LoVo (cell line): ENCODE measurements around the gene INSL3.

Source experiments
- DNase-seq: peaks from one replicate; pipeline ENCODE4 v3.0.0-alpha.2; 2016; ENCODE audit warnings: low spot score

Gene INSL3

DNA sequence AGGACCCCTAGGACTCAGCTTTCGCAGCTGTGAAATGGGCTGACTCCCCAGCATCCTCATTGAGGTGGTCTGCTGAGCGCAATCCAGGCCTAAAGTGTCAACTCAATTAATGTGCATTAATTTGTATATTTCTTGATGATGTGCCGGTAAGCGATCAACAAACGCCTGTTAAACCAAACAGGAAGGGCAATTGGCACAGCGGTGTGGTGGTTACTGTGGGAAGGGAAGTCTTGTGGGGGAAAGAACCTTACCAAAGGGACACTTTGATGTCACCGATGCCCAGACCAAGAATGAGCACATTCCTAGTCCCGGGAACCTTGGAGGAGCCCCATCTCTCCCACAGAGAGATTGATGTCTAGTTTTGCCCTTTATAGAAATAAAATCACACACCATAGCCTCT lies 24.8 kb upstream of the INSL3 start:
- DNase-seq: no peak

DNA sequence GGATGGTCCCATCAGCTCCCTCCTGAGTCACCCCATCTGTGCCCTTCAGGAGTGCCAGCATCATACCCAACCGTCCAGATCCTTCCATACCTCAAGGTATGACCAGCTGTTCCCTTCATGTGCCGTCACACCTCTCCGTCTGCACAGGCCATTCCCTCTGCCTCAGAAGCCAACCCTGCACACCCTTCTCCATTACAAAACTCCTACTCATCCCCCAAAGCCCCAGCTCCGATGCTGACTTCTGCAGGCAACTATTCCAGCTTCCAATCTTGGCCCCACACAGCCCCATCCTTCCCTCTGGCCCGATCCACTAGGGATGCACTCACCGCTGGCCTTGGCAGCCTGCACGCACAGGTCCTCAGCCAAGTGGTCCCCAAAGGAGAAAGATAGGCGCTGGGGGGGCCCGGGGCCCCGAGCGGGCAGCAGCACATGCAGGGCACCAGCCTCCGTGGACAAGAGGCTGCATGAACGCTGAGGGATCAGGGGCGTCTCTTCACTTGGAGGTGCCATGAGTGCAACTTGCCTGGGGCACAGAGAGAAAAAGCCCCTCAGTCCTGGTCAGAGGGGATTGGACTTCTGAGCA lies 22.7 kb upstream of the INSL3 start:
- no peak for DNase-seq

DNA sequence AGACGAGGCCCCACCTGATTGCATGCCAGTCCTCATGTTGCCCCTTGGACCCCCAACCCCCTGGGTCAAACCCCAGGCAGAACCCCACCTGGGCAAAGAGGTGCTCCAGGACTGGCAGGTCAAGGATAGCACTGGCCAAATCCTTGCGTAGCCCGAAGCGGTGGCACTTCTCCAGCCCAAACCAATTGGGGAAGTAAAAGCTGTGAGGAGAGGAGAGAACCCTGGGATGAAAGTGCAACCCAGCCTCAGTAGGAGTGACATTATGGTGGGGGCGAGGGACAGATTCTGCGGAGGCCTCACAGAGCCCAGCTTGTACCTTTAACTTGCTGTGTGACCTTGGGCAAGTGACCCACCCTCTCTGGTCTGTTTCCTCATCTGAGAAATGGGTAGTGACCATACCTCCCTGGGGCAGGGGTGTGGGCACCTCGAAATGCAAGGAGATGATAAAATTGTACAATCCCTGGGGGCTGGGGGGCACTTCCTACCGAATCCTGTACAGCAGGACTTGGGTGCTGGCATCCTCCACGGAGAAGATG lies 22.0 kb upstream of the INSL3 start:
- no peak for DNase-seq

DNA sequence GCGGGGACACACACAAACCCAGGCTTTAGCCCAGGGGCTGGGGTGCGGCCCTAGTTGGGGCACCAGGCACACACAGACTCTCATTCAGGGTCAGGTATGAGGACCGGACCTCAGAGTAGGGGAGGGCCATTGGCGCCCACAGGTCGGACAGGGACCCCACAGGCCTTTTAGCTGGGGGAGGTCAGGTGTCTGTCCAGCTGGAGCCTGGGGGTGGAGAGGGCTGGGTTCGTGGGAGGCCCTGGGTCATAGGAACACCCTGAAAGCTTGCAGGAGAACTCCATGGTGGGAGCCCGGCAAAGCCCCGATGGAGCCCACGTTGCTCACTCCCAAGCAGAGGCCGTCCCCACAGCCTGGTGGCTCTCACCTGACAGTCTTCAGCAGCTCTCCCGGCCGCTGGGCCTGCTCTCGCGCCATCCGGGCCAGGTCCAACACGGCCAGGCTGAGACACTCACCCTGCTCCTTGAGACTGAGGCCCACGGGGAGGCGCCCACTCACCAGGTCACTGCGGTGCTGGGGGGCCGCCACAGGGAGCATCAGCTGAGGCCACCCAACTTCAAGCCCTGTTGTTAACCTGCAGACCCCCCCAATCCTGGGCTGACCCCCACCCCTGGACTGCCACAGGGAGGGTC lies 21.5 kb upstream of the INSL3 start:
- DNase-seq: no peak

DNA sequence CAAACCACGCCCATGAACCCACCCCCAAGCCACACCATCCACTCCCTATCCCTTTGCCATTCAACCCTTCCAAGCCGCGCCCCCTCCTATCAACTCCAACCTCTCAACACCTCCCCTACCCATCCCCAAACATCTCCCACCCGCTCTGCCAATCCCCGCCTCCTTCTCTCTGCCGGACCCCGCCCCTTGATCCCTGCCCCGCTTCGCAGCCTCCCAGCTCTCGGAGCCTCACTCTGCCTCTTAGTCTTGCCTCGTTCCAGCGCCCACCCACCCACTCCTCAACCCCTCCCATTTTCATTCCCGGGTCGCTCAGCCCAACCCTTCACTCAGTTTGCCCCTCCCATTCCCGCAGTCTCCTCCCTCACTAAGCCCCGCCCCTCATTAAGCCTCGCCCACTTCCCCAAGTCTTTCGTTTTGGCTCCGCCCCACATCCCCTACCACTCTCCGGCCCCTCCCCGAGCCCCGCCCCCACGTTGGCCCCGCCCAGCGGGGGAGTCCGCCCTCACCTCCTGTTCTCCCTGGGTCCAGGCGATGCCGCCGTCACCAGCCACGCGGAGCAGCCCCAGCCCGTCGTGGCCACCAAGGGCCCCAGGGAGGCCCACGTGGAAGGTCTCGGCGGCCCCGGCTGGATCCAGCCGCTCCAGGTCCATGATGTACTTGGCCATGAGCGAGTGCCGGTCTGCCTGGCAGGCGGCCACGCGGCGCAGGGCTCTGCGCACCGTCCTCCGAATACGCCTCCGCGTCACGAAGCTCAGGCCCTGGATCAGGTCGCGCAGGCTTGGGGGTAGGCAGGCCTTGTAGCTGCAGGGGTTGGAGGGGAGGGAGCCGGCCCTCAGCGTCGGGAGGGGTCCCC lies 20.7 kb upstream of the INSL3 start:
- peak; percentile 91 for DNase-seq

DNA sequence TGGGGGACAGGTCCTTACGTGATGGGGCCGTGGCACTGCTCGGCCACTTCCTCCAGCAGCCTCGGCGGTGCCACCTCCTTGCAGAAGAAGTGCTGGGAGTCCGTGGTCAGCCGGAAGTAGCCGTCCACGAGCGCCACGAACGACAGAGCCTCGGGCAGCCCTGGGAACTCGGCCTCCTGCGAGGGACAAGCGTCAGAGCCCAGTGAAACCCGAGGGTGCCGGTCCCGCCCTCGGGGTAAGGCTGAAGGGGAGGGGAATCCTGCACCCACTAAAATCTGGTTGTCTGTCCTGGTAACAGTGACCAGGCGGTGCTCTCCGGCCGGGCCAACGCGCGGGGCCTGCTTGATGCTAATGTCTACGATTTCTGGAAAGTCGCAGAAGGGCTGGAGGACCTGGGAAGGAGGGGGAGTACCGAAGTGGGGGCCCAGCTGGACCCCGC lies 20.1 kb upstream of the INSL3 start:
- DNase-seq: no peak

DNA sequence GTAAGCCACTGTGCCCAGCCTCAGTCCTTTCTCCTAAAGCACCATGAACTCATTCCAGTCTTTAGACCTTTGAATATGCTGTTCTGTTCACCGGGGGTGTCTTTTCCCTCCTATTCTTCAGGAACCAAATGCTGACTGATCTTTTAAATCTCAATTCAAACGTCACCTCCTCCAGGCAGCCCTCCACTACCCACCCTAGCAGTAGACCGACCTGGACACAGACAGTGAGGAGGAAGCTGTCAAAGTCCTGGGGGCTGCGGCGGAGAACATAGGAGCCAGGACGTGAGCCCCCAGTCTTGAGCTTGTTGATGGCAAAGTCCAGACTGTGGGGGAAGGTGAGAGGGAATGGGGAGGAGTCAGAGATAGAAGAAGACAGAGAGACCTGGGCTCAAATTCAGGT lies 18.7 kb upstream of the INSL3 start:
- DNase-seq: no peak

DNA sequence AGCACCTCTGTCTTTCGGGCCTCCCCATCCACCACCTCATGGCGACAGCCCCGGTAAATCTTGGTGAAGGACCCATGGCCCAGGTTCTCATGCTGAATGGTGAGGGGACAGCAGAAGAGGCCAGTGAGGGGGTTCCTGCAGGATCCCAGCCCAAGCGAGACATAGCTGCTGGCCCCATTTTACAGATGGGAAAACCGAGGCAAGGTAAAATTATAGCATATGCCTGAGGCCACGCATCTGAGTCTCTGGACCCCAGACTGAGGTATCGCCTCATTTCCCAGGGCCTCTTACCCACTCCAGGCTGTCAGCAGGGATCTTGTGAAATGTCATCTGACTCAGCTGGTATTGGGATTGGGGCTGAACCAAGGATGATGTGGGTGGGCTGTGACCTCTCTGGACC lies 16.7 kb upstream of the INSL3 start:
- DNase-seq: no peak

DNA sequence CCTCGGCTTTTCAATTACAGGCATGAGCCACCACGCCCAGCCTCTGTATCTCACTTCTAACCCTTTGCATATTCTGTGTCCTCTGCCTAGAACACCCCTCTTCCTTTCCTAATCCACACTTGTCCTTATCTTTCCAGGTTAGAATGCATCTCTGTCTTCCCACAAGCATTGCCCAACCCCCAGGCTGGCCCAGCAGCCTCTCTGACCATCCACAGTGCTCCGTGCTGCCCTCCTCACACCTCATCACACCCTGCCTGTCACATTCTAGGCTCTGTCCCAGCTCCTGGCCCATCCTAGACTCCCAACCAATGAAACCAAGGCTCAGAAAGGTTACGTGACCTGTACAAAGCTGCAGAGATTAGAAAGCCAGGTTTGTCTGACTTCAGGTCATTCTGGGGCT lies 15.2 kb upstream of the INSL3 start:
- no peak for DNase-seq

DNA sequence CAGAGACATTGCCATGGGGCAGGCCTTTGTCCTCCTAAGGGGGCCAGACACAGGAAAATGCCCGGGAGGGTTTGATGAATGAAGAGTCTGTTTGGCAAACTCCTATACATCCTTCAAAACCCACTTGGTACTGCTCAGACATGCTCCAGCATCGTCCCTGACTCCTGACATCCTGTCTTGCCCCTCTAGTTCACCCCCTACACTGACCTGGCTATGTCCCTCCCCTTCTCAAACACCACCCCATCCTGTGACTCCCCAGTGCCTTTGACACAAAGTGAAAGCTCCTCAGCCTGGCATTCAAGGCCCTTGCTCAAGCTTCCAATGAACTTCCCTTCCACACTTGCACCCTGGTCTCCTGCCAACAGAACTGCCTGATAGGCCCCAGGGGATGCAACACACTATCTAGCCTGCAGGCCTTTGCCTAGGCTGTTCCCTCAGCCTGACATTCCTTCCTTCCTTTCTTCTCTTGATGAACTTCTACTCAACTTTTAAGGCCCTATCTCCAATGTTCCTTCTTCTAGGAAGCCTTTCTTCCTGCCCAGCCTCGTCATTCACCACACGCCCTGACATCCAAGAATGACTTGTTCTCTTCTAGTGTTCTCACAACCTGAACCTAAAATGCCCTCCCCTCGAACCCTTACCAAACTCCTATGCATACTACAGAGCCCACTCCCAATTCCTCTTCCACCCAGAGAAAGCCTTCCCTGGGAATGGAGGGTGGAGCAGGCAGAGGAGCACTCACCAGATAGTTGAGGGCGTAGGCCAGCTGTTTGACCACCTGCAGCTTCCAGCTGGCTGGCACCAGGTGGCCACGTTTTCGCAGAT lies 14.1 kb upstream of the INSL3 start:
- no peak for DNase-seq

DNA sequence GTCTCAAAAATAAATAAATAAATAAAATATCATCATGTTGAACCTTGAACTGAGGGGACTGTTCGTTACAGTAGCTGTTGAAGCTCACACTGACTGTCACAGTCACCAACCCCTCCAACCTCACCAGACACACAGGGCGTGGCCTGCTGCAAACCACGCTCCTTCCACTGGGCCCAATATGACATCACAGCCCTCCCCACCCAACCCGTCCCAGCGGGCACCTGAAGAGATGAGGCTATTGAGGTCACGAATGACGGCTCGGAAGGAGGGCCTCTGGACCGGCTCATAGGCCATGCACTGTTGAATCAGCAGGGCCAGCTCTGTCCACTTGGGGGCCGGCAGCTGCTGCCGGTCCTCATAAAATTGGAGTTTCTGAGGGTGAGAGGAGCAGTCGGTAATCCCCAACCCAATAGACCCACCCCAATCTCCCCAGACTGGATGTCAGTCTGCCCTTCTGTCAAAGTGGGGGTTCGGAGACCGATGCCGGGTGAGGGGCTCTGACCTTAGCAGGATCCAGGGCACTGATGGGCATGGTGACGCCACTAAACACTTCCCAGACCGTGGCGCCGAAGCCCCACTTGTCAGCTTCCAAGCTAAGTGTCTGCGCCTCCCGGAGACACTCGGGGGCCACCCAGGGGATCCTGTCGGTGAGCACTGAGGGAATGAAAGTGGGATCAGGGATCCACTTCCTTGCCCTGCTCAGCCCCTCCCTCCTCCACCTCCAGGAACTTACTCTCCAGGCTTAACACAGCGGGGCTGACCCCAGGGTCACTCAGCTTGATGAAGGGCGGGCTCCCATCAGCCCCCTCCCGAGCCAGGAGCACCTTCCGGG lies 13.2 kb upstream of the INSL3 start:
- DNase-seq: no peak

DNA sequence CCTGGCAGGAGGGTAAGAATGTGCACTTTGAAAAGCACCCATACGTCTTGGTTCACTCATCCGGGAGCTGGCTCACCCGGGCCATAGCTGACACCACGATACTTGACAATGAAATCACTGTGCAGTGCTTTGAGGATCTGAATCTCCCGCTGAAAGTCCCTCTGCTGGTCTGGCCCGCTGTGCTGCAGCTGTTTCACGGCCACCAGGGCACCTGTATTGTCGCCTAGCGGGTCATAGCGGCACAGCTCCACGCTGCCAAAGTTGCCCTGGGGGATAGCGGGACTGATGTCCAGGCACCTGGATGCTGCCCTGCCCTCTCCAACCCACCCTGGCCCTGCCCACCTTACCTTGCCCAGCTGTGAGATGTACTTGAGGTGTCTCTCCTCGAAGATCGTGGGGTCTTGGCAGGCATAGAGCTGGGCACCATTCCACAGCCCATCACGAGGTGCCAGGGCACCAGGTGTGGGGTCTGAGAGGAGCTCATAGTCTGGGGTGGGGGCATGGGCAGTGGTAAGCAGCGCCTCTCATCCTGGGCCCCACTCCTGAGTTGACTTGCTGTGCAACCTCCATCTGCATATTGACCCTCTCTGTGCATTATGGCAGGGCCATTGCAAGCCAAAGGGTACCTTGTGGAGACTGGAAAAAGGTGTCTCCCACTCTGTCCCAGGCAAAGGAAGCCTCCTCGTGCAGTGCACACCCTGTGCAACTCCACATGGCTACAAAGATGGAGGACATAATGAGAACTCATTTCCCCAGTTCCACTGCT lies 11.3 kb upstream of the INSL3 start:
- no peak for DNase-seq

DNA sequence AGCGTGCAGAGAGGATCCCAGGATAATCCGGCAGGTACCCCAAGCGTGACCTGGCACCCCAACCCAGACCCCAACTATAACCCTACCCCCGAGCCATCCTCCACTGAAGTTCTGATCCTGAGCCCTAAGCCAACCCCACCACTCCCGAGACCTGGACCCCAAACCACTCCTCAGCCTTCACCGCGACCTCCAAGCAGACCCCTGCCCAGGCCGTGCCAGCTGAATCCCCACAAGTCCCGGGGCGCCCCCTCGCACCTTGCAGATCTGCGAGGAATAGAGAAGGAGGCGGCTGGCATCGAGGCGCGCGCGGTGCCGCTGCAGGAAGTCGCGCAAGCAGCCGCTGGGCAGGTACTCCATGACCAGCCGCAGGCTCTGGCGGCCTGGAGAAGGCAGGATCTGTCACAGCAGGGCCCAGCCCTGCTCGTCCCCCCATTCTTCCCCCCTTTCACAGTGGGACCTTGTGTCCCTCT lies 10.1 kb upstream of the INSL3 start:
- DNase-seq: no peak

DNA sequence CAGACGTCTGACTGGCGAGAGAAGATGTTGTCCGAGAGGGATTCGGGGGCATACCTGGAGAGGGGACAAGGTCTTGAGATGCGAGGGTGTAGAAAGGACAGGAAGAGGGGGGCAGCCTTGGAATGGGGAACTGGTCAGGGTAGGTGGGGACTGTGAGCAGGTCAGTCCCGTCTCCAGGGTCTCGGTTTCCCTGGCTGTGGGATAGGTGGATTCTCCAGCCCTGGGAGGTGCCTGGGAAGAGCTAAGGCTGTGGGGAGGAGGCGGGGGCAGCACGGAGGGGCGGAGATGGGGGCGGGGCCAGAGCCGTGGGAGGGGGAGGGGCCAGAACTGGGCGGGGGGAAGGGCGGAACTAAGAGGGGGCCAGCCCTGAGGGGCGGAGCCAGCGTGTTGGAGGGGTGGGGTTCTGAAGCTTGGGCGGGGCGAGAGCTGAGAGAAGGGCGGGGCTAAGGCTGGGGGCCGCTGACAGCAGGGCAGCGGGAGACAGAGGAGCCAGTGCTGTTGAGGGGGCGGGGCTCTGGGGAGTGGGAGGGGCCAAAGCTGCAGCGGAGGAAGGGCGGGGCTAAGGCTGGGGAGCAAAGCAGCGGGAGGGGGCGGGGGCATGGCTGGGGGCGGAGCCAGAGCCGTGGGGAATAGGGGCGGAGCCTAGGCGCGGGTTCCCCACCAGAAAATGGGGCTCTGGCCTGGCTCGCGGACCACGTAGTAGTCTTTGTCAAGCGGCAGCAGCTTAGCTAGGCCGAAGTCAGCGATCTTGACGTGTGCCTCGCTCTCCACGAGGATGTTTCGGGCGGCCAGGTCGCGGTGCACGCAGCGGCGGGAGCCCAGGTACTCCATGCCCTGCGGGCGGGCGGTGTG lies 9.5 kb upstream of the INSL3 start:
- DNase-seq: peak; percentile 95

DNA sequence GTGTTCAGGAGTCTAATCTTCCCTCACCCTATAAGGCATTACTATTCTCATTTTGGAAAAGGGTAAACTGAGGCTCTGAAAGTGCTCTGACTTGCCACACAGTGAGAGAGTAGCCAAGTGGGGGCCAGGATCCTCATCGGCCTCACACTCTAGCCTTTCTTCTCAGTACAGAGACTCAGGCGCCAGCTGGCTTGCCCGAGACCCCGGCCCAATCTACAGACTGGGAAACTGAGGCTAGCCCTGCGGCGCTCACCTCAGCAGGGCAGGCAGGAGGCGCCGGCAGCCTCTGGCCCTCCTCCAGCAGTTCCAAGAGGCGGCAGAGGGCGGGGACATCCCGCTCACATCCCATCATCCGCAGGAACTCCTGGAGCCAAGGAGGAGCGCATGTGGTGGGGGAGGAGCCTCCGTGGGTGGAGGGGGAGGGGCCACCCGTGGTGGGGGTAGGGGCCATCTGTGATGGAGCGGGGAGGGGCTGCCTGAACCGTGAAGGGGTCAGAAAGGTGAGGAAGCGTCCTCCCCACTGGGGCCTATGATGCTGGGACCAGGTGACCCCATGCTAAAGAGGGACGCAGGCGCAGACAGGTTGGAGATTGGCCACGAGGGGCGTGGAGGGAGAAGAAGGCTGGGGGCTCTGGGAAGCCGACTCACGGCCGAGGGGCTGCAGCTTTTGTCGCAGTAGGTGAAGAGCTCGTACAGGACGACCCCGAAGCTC lies 8.7 kb upstream of the INSL3 start:
- DNase-seq: peak; percentile 79

DNA sequence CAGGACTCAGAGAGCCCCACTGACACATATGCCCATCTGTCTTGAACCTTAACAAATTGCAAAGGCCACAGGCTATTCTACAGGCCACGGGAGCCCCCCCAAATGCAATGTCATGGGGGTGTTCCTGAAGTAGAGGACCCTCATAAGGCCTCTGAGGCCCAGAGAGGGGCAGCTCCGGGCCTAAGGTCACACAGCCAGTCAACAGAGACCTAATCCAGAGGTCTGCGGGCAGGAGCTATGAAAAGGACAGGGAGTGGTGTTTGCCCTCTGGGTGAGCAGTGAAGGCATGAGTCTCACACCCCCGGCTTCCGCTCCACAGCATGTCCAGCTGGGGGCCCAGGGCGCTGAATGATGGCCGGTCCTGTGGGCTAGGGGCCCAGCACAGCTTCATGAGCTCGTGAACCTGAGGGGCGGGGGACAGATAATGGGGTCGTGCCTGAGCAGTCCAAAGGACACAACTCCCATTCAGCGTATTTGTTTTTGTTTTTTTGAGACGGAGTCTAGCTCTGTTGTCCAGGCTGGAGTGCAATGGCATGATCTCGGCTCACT lies 5.3 kb upstream of the INSL3 start:
- DNase-seq: no peak

DNA sequence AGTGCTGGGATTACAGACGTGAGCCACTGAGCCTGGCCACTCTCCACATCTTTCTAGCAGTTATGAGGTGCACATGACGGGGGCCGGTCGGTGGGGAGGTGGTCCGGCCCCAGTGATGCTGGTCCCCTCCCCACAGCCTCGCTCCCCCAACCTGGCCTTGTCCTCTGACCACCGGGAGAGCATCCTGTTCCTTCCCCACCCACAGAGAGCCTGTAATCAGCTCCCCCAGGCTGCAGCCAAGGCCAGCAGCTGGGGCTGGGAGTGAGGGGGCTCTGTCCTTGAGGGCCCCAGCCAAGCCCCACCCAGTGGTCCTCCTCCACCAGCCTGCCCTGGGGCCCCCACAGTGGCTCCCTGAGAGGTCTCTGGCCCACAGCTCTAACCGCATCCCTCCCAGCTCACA lies 3.0 kb upstream of the INSL3 start:
- no peak for DNase-seq

DNA sequence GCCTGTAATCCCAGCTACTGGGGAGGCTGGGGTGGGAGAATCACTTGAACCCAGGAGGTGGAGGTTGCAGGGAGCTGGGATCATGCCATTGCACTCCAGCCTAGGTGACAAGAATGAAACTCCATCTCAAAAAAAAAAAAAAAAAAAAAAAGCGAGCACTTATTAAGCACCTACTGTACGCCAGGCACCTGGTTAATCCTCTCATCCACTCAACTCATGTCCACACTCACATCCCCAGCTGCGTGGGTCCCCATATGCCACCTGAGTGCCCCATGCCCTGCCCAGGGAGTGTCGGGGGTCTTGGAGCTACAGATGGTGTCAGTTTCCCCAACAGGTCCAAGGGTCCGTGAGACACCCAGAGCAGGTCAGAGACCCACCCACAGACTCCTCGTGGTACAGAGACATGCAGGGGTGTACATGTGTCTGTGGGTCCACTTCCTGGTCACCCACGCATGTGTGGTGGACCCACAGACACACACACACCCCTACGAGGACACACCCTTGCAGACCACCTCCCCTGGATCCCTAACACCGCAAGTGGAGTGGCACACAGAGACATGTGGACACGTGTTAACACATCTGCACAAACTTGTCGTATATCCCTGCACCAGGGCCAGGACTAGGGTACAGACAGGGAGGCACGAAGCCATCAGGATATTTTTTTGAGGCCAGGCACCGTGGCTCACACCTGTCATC lies 3.5 kb downstream of the INSL3 start:
- DNase-seq: no peak
